Uterus (tissue), 4 donors: ENCODE results near the gene STK17A. TPM values are rescaled to one million over a fixed set of nuclear protein-coding genes. Genes with fewer than 3 reads are reported as not detected.
A peak's percentile ranks its signal among the peaks of the same experiment; 100 is the strongest.
"Not testable (repeated sequence)": the region's sequence is repeated elsewhere in the genome, so short reads cannot be mapped to it uniquely, and the experiment has no call there.

Experiments
- DNase-seq, 2 donors: peaks; one replicate each; pipeline ENCODE4 v3.0.0-alpha.2; 2019 to 2020
- H3K27ac ChIP-seq, 2 donors: fragments of 200-600 bp; sonication (generic); 1 replicate in 1 of 2; 2 replicates in 1 of 2; pipeline ENCODE4 v1.5.1; 2016 to 2018
- H3K27me3 ChIP-seq, 2 donors: fragments of 200-600 bp; sonication (generic); one replicate each; pipeline ENCODE4 v1.5.1; 2018 to 2019; ENCODE audit warnings: control low read depth in 1 of 2
- H3K36me3 ChIP-seq, 2 donors: fragments of 200-600 bp; sonication (generic); one replicate each; pipeline ENCODE4 v1.5.1; 2019; ENCODE audit warnings: control low read depth in 1 of 2
- H3K4me1 ChIP-seq, 2 donors: fragments of 200-600 bp; sonication (generic); one replicate each; pipeline ENCODE4 v1.5.1; 2018 to 2019; ENCODE audit warnings: control low read depth in 1 of 2
- H3K4me3 ChIP-seq, 2 donors: fragments of 200-600 bp; sonication (generic); 1 replicate in 1 of 2; 2 replicates in 1 of 2; pipeline ENCODE4 v1.5.1; 2018 to 2019; ENCODE audit warnings: mild to moderate bottlenecking in 1 of 2
- H3K9me3 ChIP-seq, 2 donors: fragments of 200-600 bp; sonication (generic); one replicate each; pipeline ENCODE4 v1.5.1; 2019; ENCODE audit warnings: control low read depth in 1 of 2
- CTCF ChIP-seq, 4 experiments: fragments of 200-600 bp in 2 of 4; fragments of 450-650 bp in 2 of 4; sonication (generic) in 2 of 4; IDR thresholded peaks; one replicate each; pipeline ENCODE4 v1.5.1; 2016 to 2019; ENCODE audit warnings: antibody characterized with exemption in 4 of 4, mild to moderate bottlenecking in 2 of 4, moderate library complexity in 1 of 4
- POLR2A ChIP-seq, 2 donors: fragments of 450-650 bp; IDR thresholded peaks; one replicate each; pipeline ENCODE4 v1.6.1; 2016; ENCODE audit warnings: antibody characterized with exemption in 2 of 2, mild to moderate bottlenecking in 1 of 2, moderate library complexity in 1 of 2
- intact Hi-C: fragments of 100-400 bp; cut with DNase I; formaldehyde crosslinking; loops from one replicate; pipeline ENCODE4 v1.15.1; 2023; ENCODE audit warnings: low total_unique reads
- total RNA-seq, 4 donors: library from RNA; depleted of rRNA in 3 of 4; stranded (reverse); fragments of >200 nt in 3 of 4; gene quantifications; one replicate each; pipeline versions ENCODE4 v1.1.0 to v1.2.4, GENCODE V29; 2014 to 2023
- donor health status: DM: yes; HTN: yes; CAD: no.

STK17A gene
- total RNA-seq, 4 donors from 2014 or later = 2.3 to 25.2 (median 7.5) TPM

- peak in 1 of 2 donors; percentile 25 for DNase-seq
- H3K4me1 ChIP-seq = no peaks in the 10 kb centered on the region
- peak overlapping the region; percentile 65 to 70 for H3K4me3 ChIP-seq
- no peaks in the 10 kb centered on the region for H3K27me3 ChIP-seq
- no peaks in the 10 kb centered on the region for H3K36me3 ChIP-seq
- TF ChIP-seq CTCF (IDR thresholded peaks at IDR 0.05) (no peak), POLR2A (IDR thresholded peaks at IDR 0.05) (no peak)
- intact Hi-C loops = loop anchor here (5.0 to 10.0 kb wide), 2 partner anchors 138 to 251 kb away; no protein-coding TSS in a partner anchor
- H3K9me3 ChIP-seq = no peaks in the 10 kb centered on the region
- peak overlapping the region; percentile 90 to 91 for H3K27ac ChIP-seq
These were observed 1.3 kb downstream of the STK17A start for GRCh38 chr7:43584195-43584586.

GRCh38 chr7:43584733-43585132 lies 1.8 kb downstream of the STK17A start:
- intact Hi-C loops = loop anchor here (5.0 to 10.0 kb wide), 2 partner anchors 138 to 250 kb away; no protein-coding TSS in a partner anchor
- H3K36me3 ChIP-seq, H3K4me1 ChIP-seq, DNase-seq, H3K27me3 ChIP-seq, H3K9me3 ChIP-seq: not testable (repeated sequence)
- Histone ChIP-seq H3K27ac (peak overlapping the region; percentile 90 to 91), H3K4me3 (peak overlapping the region in 1 of 2 donors; percentile 65)

GRCh38 chr7:43585562-43585961 lies 2.7 kb downstream of the STK17A start:
- Histone ChIP-seq H3K36me3 (no peaks in the 10 kb centered on the region), H3K27ac (peak overlapping the region in 1 of 2 donors; percentile 10), H3K4me1 (no peaks in the 10 kb centered on the region), H3K9me3 (no peaks in the 10 kb centered on the region), H3K27me3 (no peaks in the 10 kb centered on the region), H3K4me3 (no peak overlapping the region)
- TF ChIP-seq CTCF (IDR thresholded peaks at IDR 0.05) (no peak), POLR2A (IDR thresholded peaks at IDR 0.05) (no peak)
- no peak for DNase-seq
- intact Hi-C loops = loop anchor here (10.0 kb wide), 1 partner anchor 249 kb away; no protein-coding TSS in a partner anchor

GRCh38 chr7:43586251-43586900 lies 3.5 kb downstream of the STK17A start:
- H3K4me1 ChIP-seq = no peaks in the 10 kb centered on the region
- intact Hi-C loops = loop anchor here (10.0 kb wide), 1 partner anchor 248 kb away; no protein-coding TSS in a partner anchor
- no peaks in the 10 kb centered on the region for H3K27me3 ChIP-seq
- DNase-seq = no peak
- no peaks in the 10 kb centered on the region for H3K9me3 ChIP-seq
- H3K36me3 ChIP-seq = no peaks in the 10 kb centered on the region
- H3K4me3 ChIP-seq = no peak overlapping the region
- no peak for TF ChIP-seq POLR2A (IDR thresholded peaks at IDR 0.05)
- TF ChIP-seq CTCF (IDR thresholded peaks at IDR 0.05) = no peak
- no peak overlapping the region for H3K27ac ChIP-seq

- Histone ChIP-seq H3K4me1 (no peaks in the 10 kb centered on the region), H3K27ac (no peak overlapping the region), H3K27me3 (no peaks in the 10 kb centered on the region), H3K36me3 (no peaks in the 10 kb centered on the region), H3K9me3 (no peaks in the 10 kb centered on the region), H3K4me3 (no peak overlapping the region)
- no peak for DNase-seq
- TF ChIP-seq POLR2A (IDR thresholded peaks at IDR 0.05) (no peak), CTCF (IDR thresholded peaks at IDR 0.05) (no peak)
- intact Hi-C loops = loop anchor here (10.0 kb wide), 1 partner anchor 246 kb away; no protein-coding TSS in a partner anchor
These were observed 5.7 kb downstream of the STK17A start for GRCh38 chr7:43588477-43589132.
